HCT116 (cell line): ENCODE data around the gene RAB8B.

ENCODE experiments used
- EZH2 ChIP-seq: fragments of 200-600 bp; sonication (generic); IDR thresholded peaks from 2 replicates; pipeline ENCODE4 v1.6.1; 2017; ENCODE audit warnings: antibody characterized with exemption, mixed run types
- EZH2phosphoT487 ChIP-seq: fragments of 200-600 bp; IDR thresholded peaks from 2 replicates; pipeline ENCODE4 v1.6.1; 2018; ENCODE audit warnings: antibody characterized with exemption, borderline replicate concordance
- POLR2A ChIP-seq: IDR thresholded peaks from 2 replicates; pipeline ENCODE4 v1.7.0; 2011; ENCODE audit warnings: borderline replicate concordance; ENCODE audit not compliant: insufficient read depth, insufficient read length; ENCODE audit errors: extremely low read depth
- RAD21 ChIP-seq: IDR thresholded peaks from 2 replicates; pipeline ENCODE4 v1.6.1; 2012; ENCODE audit warnings: low read depth, mild to moderate bottlenecking
- SIN3A ChIP-seq: IDR thresholded peaks from 2 replicates; pipeline ENCODE4 v1.6.1; 2012; ENCODE audit warnings: low read depth
- SP1 ChIP-seq: IDR thresholded peaks from 2 replicates; pipeline ENCODE4 v1.6.1; 2012; ENCODE audit warnings: low read depth
- ZNF274 ChIP-seq: fragments of 200-500 bp; sonication (Bioruptor generic); IDR thresholded peaks from 2 replicates; pipeline ENCODE4 v1.6.1; 2014; ENCODE audit warnings: mild to moderate bottlenecking, low read depth, low read length, inconsistent platforms
- TF ChIP-seq, protein P1 (sequence below), 3 experiments: fragments of 200-600 bp in 1 of 3; sonication (generic) in 1 of 3; IDR thresholded peaks in 2 of 3; conservative IDR thresholded peaks in 1 of 3; 2 replicates each; pipeline ENCODE4 v1.5.1; 2012 to 2017; ENCODE audit warnings: low read depth in 2 of 3, low read length in 2 of 3, antibody characterized with exemption in 1 of 3, borderline replicate concordance in 1 of 3, control low read depth in 1 of 3, mild to moderate bottlenecking in 1 of 3, mixed read lengths in 1 of 3, mixed run types in 1 of 3, moderate library complexity in 1 of 3; ENCODE audit not compliant: insufficient read depth in 1 of 3
- TF ChIP-seq, protein P2 (sequence below): IDR thresholded peaks from 2 replicates; pipeline ENCODE4 v1.6.1; 2012

DNA sequence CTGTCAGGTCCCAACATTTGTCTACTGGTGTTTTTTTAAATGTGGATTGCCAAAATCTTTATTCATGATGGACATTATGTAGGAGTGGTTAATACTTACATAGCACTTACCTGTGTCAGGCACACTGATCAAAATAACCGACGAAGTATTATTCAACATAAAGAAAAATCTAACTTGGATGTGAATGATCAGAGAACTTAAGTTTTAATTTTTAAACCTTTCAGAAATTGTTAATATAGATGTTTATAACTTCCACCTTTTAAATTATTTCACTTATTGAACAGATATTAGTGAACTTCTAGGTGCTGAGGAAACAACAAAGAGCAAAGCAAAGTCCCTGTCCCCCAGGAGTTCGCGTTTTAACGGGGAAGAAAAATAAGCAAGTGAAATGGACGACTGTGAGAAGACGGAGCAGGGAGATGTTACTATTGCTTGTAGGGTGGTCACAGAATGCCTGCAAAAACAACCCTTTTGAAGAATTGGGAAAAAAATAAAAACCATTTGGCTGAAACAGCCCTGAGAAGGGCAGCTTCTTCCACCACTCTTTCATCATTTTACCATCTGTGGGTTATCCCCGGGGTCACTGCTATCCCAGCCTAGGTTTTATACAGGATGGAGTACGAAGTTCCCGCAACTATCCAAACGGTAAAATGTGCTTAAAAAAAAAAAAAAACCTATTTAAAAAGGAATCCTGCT is 87.1 kb downstream of the RAB8B start:
- no peak for TF ChIP-seq SP1
- TF ChIP-seq, protein P1, sequence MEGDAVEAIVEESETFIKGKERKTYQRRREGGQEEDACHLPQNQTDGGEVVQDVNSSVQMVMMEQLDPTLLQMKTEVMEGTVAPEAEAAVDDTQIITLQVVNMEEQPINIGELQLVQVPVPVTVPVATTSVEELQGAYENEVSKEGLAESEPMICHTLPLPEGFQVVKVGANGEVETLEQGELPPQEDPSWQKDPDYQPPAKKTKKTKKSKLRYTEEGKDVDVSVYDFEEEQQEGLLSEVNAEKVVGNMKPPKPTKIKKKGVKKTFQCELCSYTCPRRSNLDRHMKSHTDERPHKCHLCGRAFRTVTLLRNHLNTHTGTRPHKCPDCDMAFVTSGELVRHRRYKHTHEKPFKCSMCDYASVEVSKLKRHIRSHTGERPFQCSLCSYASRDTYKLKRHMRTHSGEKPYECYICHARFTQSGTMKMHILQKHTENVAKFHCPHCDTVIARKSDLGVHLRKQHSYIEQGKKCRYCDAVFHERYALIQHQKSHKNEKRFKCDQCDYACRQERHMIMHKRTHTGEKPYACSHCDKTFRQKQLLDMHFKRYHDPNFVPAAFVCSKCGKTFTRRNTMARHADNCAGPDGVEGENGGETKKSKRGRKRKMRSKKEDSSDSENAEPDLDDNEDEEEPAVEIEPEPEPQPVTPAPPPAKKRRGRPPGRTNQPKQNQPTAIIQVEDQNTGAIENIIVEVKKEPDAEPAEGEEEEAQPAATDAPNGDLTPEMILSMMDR (IDR thresholded peaks at IDR 0.05 in 2 of 3, conservative IDR thresholded peaks at IDR 0.05 in 1 of 3; ENCODE audit: borderline replicate concordance in 1 of 3, insufficient read depth in 1 of 3, low read depth in 2 of 3, low read length in 2 of 3) = no peak
- no peak for TF ChIP-seq ZNF274
- TF ChIP-seq EZH2 = no peak
- TF ChIP-seq POLR2A = no peak
- no peak for TF ChIP-seq SIN3A
- TF ChIP-seq EZH2phosphoT487 = no peak
- no peak for TF ChIP-seq RAD21
- TF ChIP-seq, protein P2, sequence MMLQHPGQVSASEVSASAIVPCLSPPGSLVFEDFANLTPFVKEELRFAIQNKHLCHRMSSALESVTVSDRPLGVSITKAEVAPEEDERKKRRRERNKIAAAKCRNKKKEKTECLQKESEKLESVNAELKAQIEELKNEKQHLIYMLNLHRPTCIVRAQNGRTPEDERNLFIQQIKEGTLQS = no peak
